HG02973 (cell line): ENCODE data around the gene POLE3.
"Not testable (repeated sequence)": the region's sequence is repeated elsewhere in the genome, so short reads cannot be mapped to it uniquely, and the experiment has no call there.

Experiments used
- ATAC-seq: cut with Tn5 transposase; IDR thresholded peaks from one replicate; pipeline ENCODE4 v1.9.1; 2021; ENCODE audit warnings: moderate library complexity; ENCODE audit not compliant: unreplicated experiment

The POLE3 gene

GRCh38 chr9:113406353-113406752 lies 4.1 kb downstream of the POLE3 start:
- ATAC-seq, result not testable (repeated sequence)

- no peak for ATAC-seq
Observed at GRCh38 chr9:113403646-113404045, 6.8 kb downstream of the POLE3 start.

GRCh38 chr9:113401027-113401792 lies 9.3 kb downstream of the POLE3 start, which contains the start of gene ALAD:
ALAD (minus strand) TSS chr9:113401284; CDS start chr9:113393559, 7,725 bp downstream.
- ATAC-seq, result peak; percentile 98

GRCh38 chr9:113399646-113400200 lies 10.8 kb downstream of the POLE3 start:
- no peak for ATAC-seq

- no peak for ATAC-seq
Observed at GRCh38 chr9:113398796-113399195, 11.7 kb downstream of the POLE3 start.

GRCh38 chr9:113397203-113397631 lies 13.3 kb downstream of the POLE3 start:
- no peak for ATAC-seq

- ATAC-seq, result no peak
Observed at GRCh38 chr9:113395000-113395861, 15.2 kb downstream of the POLE3 start.

- no peak for ATAC-seq
Observed at GRCh38 chr9:113393281-113393680, 17.2 kb downstream of the POLE3 start.

- no peak for ATAC-seq
Observed at GRCh38 chr9:113391917-113392316, 18.6 kb downstream of the POLE3 start.

- ATAC-seq, result no peak
Observed at GRCh38 chr9:113390192-113390960, 20.1 kb downstream of the POLE3 start.

GRCh38 chr9:113389451-113389850 lies 21.0 kb downstream of the POLE3 start:
- ATAC-seq, result no peak

GRCh38 chr9:113388833-113389232 lies 21.6 kb downstream of the POLE3 start:
- ATAC-seq, result no peak

GRCh38 chr9:113387560-113388230 lies 22.8 kb downstream of the POLE3 start:
- no peak for ATAC-seq

- ATAC-seq, result no peak
Observed at GRCh38 chr9:113386571-113387393, 23.7 kb downstream of the POLE3 start.

- ATAC-seq, result no peak
Observed at GRCh38 chr9:113381909-113382411, 28.5 kb downstream of the POLE3 start.

- not testable (repeated sequence) for ATAC-seq
Observed at GRCh38 chr9:113381441-113381840, 29.0 kb downstream of the POLE3 start.

- peak; percentile 57 for ATAC-seq
Observed at GRCh38 chr9:113380869-113381378, 29.6 kb downstream of the POLE3 start.

- ATAC-seq, result not testable (repeated sequence)
Observed at GRCh38 chr9:113379829-113380210, 30.7 kb downstream of the POLE3 start.
